ENCODE results near the gene ITFG2. TPM values are rescaled to one million over a fixed set of nuclear protein-coding genes. Genes with fewer than 3 reads are reported as not detected.

ITFG2 gene
- total and polyA plus RNA-seq, 10 of the 15 experiments (the other 5 are each of a cell fraction or from before 2014, with no cell fraction given): 21.2 to 39.5 (median 25.9) TPM

- TF ChIP-seq, protein P1, sequence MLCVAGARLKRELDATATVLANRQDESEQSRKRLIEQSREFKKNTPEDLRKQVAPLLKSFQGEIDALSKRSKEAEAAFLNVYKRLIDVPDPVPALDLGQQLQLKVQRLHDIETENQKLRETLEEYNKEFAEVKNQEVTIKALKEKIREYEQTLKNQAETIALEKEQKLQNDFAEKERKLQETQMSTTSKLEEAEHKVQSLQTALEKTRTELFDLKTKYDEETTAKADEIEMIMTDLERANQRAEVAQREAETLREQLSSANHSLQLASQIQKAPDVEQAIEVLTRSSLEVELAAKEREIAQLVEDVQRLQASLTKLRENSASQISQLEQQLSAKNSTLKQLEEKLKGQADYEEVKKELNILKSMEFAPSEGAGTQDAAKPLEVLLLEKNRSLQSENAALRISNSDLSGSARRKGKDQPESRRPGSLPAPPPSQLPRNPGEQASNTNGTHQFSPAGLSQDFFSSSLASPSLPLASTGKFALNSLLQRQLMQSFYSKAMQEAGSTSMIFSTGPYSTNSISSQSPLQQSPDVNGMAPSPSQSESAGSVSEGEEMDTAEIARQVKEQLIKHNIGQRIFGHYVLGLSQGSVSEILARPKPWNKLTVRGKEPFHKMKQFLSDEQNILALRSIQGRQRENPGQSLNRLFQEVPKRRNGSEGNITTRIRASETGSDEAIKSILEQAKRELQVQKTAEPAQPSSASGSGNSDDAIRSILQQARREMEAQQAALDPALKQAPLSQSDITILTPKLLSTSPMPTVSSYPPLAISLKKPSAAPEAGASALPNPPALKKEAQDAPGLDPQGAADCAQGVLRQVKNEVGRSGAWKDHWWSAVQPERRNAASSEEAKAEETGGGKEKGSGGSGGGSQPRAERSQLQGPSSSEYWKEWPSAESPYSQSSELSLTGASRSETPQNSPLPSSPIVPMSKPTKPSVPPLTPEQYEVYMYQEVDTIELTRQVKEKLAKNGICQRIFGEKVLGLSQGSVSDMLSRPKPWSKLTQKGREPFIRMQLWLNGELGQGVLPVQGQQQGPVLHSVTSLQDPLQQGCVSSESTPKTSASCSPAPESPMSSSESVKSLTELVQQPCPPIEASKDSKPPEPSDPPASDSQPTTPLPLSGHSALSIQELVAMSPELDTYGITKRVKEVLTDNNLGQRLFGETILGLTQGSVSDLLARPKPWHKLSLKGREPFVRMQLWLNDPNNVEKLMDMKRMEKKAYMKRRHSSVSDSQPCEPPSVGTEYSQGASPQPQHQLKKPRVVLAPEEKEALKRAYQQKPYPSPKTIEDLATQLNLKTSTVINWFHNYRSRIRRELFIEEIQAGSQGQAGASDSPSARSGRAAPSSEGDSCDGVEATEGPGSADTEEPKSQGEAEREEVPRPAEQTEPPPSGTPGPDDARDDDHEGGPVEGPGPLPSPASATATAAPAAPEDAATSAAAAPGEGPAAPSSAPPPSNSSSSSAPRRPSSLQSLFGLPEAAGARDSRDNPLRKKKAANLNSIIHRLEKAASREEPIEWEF (IDR thresholded peaks at IDR 0.05; ENCODE audit: insufficient replicate concordance, low read depth, low read length): no peak
- TF ChIP-seq MYC (IDR thresholded peaks at IDR 0.05; ENCODE audit: insufficient read depth, insufficient read length, insufficient replicate concordance, low read length, severe bottlenecking) (no peak), SMAD1 (IDR thresholded peaks at IDR 0.05; ENCODE audit: low read depth, partially characterized antibody) (no peak), FOXK2 (IDR thresholded peaks at IDR 0.05) (no peak), WRNIP1 (IDR thresholded peaks at IDR 0.05; ENCODE audit: borderline replicate concordance, low read depth, low read length) (no peak), DPF2 (IDR thresholded peaks at IDR 0.05) (no peak)
- TF ChIP-seq, protein P2, sequence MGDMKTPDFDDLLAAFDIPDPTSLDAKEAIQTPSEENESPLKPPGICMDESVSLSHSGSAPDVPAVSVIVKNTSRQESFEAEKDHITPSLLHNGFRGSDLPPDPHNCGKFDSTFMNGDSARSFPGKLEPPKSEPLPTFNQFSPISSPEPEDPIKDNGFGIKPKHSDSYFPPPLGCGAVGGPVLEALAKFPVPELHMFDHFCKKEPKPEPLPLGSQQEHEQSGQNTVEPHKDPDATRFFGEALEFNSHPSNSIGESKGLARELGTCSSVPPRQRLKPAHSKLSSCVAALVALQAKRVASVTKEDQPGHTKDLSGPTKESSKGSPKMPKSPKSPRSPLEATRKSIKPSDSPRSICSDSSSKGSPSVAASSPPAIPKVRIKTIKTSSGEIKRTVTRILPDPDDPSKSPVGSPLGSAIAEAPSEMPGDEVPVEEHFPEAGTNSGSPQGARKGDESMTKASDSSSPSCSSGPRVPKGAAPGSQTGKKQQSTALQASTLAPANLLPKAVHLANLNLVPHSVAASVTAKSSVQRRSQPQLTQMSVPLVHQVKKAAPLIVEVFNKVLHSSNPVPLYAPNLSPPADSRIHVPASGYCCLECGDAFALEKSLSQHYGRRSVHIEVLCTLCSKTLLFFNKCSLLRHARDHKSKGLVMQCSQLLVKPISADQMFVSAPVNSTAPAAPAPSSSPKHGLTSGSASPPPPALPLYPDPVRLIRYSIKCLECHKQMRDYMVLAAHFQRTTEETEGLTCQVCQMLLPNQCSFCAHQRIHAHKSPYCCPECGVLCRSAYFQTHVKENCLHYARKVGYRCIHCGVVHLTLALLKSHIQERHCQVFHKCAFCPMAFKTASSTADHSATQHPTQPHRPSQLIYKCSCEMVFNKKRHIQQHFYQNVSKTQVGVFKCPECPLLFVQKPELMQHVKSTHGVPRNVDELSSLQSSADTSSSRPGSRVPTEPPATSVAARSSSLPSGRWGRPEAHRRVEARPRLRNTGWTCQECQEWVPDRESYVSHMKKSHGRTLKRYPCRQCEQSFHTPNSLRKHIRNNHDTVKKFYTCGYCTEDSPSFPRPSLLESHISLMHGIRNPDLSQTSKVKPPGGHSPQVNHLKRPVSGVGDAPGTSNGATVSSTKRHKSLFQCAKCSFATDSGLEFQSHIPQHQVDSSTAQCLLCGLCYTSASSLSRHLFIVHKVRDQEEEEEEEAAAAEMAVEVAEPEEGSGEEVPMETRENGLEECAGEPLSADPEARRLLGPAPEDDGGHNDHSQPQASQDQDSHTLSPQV (IDR thresholded peaks at IDR 0.05): no peak
Observed at GRCh38 chr12:2779281-2779680, 33.2 kb upstream of the ITFG2 start (continued).

Data from GM12878 (cell line).